ENCODE results near the gene KEAP1.

KEAP1 gene

DNA sequence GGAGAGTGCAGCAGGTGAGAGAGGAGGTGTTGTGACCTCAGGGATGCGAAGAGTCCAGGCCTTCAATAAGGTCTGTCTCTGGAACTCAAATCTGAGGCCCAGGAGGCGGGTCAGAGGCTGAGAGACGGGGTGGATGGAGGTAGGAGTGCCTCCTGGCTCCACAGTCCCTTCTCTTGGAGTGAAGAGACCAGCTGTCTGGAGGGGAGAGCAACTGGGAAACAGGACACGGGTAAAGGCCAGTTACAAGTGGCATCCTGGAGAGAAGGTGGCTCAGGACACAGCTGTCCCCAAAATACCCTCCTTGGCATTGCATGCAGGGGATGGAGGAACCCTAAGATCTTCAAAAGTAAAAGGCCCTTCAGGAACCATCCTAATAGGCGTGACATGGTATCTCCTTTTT lies 63.6 kb downstream of the KEAP1 start:
- DNase-seq, result no peak

Data from activated naive CD4-positive, alpha-beta T cell treated with Interleukin-2 at 50 U/mL for 16 hours (primary cell).